Measurements from ENCODE around the gene PLCL2.

DNA sequence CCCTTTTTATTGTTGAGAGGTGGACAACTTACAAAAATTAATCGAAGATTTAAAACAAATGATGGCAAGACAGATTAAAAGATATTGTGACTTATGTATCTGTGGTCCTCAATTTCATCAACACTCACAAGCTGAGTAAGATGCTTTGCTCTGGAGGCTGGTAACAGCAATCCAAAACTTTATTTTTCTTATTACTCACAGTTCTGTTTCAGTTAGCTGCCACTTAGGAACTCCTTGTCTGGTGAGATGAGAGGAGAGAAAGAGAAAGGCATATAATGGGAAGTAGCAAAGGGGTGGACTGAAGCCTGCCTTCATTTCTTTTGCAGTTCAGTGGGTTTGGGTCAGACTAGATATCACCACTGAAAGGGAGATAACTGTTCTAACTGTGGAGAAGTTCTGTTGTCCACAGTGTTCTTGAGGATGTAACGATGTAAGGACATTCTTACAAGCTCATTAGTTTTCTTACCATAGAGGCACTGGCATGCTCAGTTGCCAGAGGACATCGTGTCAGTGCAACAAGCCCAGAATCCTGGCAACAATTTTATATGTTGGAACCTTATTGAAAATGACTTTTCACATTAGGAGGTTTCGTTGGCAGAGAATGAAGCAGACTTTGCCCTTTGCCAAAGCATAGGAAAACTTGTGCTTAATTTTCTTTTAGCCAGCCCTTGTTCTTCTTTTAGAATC, 93.6 kb downstream of the PLCL2 start:
- TF ChIP-seq POLR2A (IDR thresholded peaks at IDR 0.05; ENCODE audit: low read depth, low read length) = no peak
- no peak for TF ChIP-seq SPI1 (IDR thresholded peaks at IDR 0.05; ENCODE audit: low read depth, low read length)
- TF ChIP-seq POLR2AphosphoS5 (IDR thresholded peaks at IDR 0.05; ENCODE audit: low read depth, low read length) = no peak
